Right cardiac atrium (tissue), 5 donors: Measurements from ENCODE around the gene E2F1. TPM values are rescaled to one million over a fixed set of nuclear protein-coding genes. Genes with fewer than 3 reads are reported as not detected.
A peak's percentile ranks its signal among the peaks of the same experiment; 100 is the strongest.

Experiments used
- ATAC-seq, 2 donors: fragments of 200-7000 bp; cut with Tn5 transposase; one replicate each; pipeline versions ENCODE4 v1.8.0 to v1.9.1; 2020; ENCODE audit warnings: moderate library complexity in 2 of 2, mild to moderate bottlenecking in 1 of 2
- DNase-seq, 3 donors: peaks; one replicate each; pipeline ENCODE4 v3.0.0-alpha.2; 2020
- H3K27ac ChIP-seq: one replicate; pipeline ENCODE4 v1.5.1; 2013; ENCODE audit warnings: mild to moderate bottlenecking, low read length, control low read depth, moderate library complexity
- H3K27me3 ChIP-seq: one replicate; pipeline ENCODE4 v1.6.1; 2013; ENCODE audit not compliant: control insufficient read depth, insufficient read depth
- H3K4me1 ChIP-seq: one replicate; pipeline ENCODE4 v1.6.1; 2013; ENCODE audit warnings: low read length; ENCODE audit not compliant: control insufficient read depth, insufficient read depth
- H3K4me3 ChIP-seq: one replicate; pipeline ENCODE4 v1.5.1; 2013; ENCODE audit warnings: low read length, control low read depth
- H3K9me3 ChIP-seq: one replicate; pipeline ENCODE4 v1.6.1; 2013; ENCODE audit warnings: low read length; ENCODE audit not compliant: control insufficient read depth
- WGBS: extraction: QIAGEN DNeasy Blood & Tissue Kit; methylation state at CpG from one replicate; pipeline ENCODE4 v1.1.7; 2013; 5-methylcytosine and 5-hydroxymethylcytosine counted together
- intact Hi-C, 4 donors: fragments of 100-400 bp; cut with DNase I; formaldehyde crosslinking; loops; one replicate each; pipeline versions ENCODE4 v1.11.0 to v1.14.0; 2022 to 2023
- polyA plus RNA-seq: library from polyadenylated mRNA; stranded (reverse); fragments of 200-250 nt; gene quantifications from one replicate; pipeline ENCODE4 v1.2.3, GENCODE V29; 2013
- total RNA-seq, 4 donors: library from RNA; stranded (reverse); fragmentation: NEBNext Ultra II Directional; extraction: Animal tissue kit (Norgen Biotek cat#: 25700); gene quantifications; one replicate each; pipeline ENCODE4 v1.2.1, GENCODE V29; 2021
- donor health status: healthy with polysubstance abuse.
- donor health status: DM: no; HTN: yes; CAD: no.
- donor health status: DM: no; HTN: no; CAD: no.
- donor health status: DM: no; HTN: yes; CAD: no; lungs with severe emphysema.
- donor health status: DM: yes; HTN: yes; CAD: no.

E2F1 gene
- total and polyA plus RNA-seq, 5 donors, result 0.45 to 2.2 (median 0.97) TPM

GRCh38 chr20:33696448-33696847 is 10.3 kb upstream of the E2F1 start:
- H3K27me3 ChIP-seq, result no peaks in the 10 kb centered on the region
- intact Hi-C loops, result no loop called here
- DNase-seq, result no peak
- H3K9me3 ChIP-seq, result no peaks in the 10 kb centered on the region
- no peaks in the 10 kb centered on the region for H3K4me1 ChIP-seq
- H3K4me3 ChIP-seq, result no peak overlapping the region
- ATAC-seq, result no peak
- H3K27ac ChIP-seq, result no peak overlapping the region
- 76% methylated on average over 4 of the region's 4 CpGs for WGBS

DNA sequence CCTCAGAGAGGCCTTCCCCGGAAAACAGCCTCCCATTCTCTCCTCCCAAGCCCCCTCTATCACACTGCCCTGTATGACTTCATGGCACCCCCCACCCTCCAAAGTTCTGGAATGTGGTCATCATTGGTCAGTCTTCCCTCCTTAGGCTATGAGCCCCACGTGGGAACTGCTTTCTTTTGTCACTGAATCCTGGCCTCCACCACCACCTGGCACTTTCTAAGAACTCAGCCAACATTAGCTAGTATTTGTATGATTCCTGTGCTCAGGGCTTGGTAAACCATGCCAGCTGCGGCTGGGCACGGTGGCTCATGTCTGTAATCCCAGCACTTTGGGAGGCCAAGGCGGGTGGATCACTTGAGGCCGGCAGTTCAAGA is 8.4 kb upstream of the E2F1 start:
- Histone ChIP-seq H3K9me3 (no peaks in the 10 kb centered on the region), H3K4me3 (no peak overlapping the region), H3K27me3 (no peaks in the 10 kb centered on the region), H3K27ac (no peak overlapping the region), H3K4me1 (no peaks in the 10 kb centered on the region)
- ATAC-seq (no peak), DNase-seq (peak in 1 of 3 donors; percentile 20)
- 79% methylated on average over 6 of the region's 6 CpGs for WGBS
- intact Hi-C loops, result no loop called here

DNA sequence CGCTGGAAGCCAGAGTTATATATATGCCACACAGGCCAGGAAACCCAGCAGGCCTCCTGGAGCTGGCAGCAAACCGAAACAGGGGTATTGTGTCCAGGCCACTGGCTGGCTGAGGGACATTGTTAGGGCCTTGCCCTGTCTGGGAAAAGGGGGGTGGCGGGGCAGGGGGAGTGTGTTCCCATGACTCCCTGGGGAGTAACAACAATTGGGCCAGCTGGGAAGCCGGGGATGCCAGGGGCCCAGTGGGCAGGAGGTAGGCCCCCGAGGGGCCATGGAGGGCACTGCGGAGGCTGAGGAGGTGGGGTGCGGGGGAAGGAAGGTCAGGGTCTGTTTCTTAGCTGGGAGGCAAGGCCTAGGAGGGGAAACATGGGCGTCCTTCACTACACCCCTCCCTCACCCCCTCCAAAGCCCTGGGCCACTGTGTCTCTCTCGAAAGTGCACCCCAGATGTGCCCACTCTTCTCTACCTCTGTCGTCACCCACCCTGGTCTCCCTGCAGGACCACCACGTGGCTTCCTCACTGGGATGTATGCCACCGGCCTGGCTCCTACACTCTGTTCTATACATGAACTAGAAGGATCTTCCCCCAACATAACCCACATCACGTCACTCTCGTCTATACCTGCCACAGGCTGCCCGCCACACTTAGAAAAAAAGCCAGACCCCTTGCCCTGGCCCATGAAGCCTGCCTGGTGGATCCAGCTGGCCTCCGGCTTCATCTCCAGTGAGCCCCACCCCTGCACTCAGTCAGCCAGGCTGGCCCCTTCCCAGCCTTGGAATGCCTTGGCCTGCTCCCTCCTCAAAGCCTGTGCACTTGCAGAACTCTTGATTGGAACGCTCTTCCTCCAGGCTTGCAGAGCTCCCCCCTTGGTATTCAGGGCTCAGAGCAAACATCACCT is 7.8 kb upstream of the E2F1 start:
- intact Hi-C loops, result no loop called here
- no peaks in the 10 kb centered on the region for H3K9me3 ChIP-seq
- ATAC-seq (peak; percentile 81 to 89), DNase-seq (peak; percentile 75 to 92 (median 91))
- no peaks in the 10 kb centered on the region for H3K27me3 ChIP-seq
- H3K27ac ChIP-seq, result no peak overlapping the region
- H3K4me3 ChIP-seq, result no peak overlapping the region
- WGBS, result 64% methylated on average over 17 of the region's 17 CpGs
- H3K4me1 ChIP-seq, result no peaks in the 10 kb centered on the region

- intact Hi-C loops, result no loop called here
- Histone ChIP-seq H3K4me3 (no peak overlapping the region), H3K4me1 (no peaks in the 10 kb centered on the region), H3K27me3 (no peaks in the 10 kb centered on the region), H3K27ac (no peak overlapping the region), H3K9me3 (no peaks in the 10 kb centered on the region)
- ATAC-seq, result no peak
- WGBS, result 82% methylated on average over 5 of the region's 5 CpGs
- DNase-seq, result peak in 1 of 3 donors; percentile 37
Observed at GRCh38 chr20:33693289-33693688, 7.1 kb upstream of the E2F1 start.

- DNase-seq (no peak), ATAC-seq (no peak)
- WGBS, result 11% methylated on average over 4 of the region's 4 CpGs
- no peak overlapping the region for H3K27ac ChIP-seq
- no peaks in the 10 kb centered on the region for H3K27me3 ChIP-seq
- no peaks in the 10 kb centered on the region for H3K4me1 ChIP-seq
- no peaks in the 10 kb centered on the region for H3K9me3 ChIP-seq
- intact Hi-C loops, result no loop called here
- H3K4me3 ChIP-seq, result no peak overlapping the region
Observed at GRCh38 chr20:33689973-33690372, 3.8 kb upstream of the E2F1 start.

GRCh38 chr20:33689493-33689892 is 3.3 kb upstream of the E2F1 start:
- ATAC-seq (no peak), DNase-seq (no peak)
- WGBS, result 88% methylated on average over 1 of the region's 1 CpG
- H3K4me1 ChIP-seq, result no peaks in the 10 kb centered on the region
- no peaks in the 10 kb centered on the region for H3K9me3 ChIP-seq
- no peak overlapping the region for H3K4me3 ChIP-seq
- no peak overlapping the region for H3K27ac ChIP-seq
- intact Hi-C loops, result no loop called here
- H3K27me3 ChIP-seq, result no peaks in the 10 kb centered on the region

DNA sequence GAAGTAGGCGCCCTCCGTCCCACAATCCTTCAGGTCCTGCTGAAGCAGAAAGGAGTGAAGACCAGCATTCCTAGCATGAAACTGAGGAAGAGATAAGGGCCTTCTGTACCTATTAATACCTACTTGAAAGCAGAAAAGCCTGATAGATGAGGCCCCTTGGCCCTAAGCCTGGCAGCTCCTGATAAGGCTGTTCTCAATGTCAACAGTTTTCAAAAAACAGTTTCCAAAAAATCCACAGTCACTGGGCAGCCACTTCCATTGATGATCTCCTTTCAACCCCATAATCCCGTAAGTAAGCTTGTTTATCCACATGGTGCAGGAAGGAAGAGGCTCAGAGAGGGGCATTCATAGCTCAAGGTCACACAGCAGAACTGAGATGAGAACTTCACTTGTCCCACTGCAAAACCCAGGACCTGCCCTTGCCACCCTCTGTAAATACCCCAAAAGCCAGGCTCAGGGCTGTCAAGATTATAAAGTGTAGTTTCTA is 2.8 kb upstream of the E2F1 start:
- 62% methylated on average over 3 of the region's 3 CpGs for WGBS
- peak in 1 of 2 donors; percentile 5 for ATAC-seq
- Histone ChIP-seq H3K4me1 (no peaks in the 10 kb centered on the region), H3K4me3 (no peak overlapping the region), H3K27me3 (no peaks in the 10 kb centered on the region), H3K9me3 (no peaks in the 10 kb centered on the region), H3K27ac (no peak overlapping the region)
- DNase-seq, result peak in 1 of 3 donors; percentile 55
- intact Hi-C loops, result no loop called here

- Histone ChIP-seq H3K4me3 (no peak overlapping the region), H3K27me3 (no peaks in the 10 kb centered on the region), H3K9me3 (no peaks in the 10 kb centered on the region), H3K4me1 (no peaks in the 10 kb centered on the region), H3K27ac (no peak overlapping the region)
- ATAC-seq (no peak), DNase-seq (no peak)
- intact Hi-C loops, result no loop called here
- WGBS, result 83% methylated on average over 3 of the region's 3 CpGs
Observed at GRCh38 chr20:33687993-33688937, 2.1 kb upstream of the E2F1 start.

GRCh38 chr20:33687370-33687915 is 1.3 kb upstream of the E2F1 start:
- intact Hi-C loops, result no loop called here
- H3K4me3 ChIP-seq, result no peak overlapping the region
- H3K4me1 ChIP-seq, result no peaks in the 10 kb centered on the region
- H3K9me3 ChIP-seq, result no peaks in the 10 kb centered on the region
- whole genome bisulfite sequencing, result 73% methylated on average over 8 of the region's 8 CpGs
- ATAC-seq (peak in 1 of 2 donors; percentile 4), DNase-seq (peak in 1 of 3 donors; percentile 39)
- no peaks in the 10 kb centered on the region for H3K27me3 ChIP-seq
- no peak overlapping the region for H3K27ac ChIP-seq

GRCh38 chr20:33686984-33687366 is 790 bp upstream of the E2F1 start:
- no peak overlapping the region for H3K4me3 ChIP-seq

More at GRCh38 chr20:33686984-33687366, 790 bp upstream of the E2F1 start:
- H3K4me1 ChIP-seq, result no peaks in the 10 kb centered on the region
- no peaks in the 10 kb centered on the region for H3K27me3 ChIP-seq
- intact Hi-C loops, result no loop called here
- 80% methylated on average over 14 of the region's 14 CpGs for WGBS
- H3K9me3 ChIP-seq, result no peaks in the 10 kb centered on the region
- peak overlapping the region; percentile 3 for H3K27ac ChIP-seq
- ATAC-seq (no peak), DNase-seq (peak in 1 of 3 donors; percentile 50)
